Measurements from ENCODE around the gene MEN1. TPM values are rescaled to one million over a fixed set of nuclear protein-coding genes. Genes with fewer than 3 reads are reported as not detected.

Gene MEN1
- total and polyA plus RNA-seq, 2 of the 13 experiments (the other 11 are each of a cell fraction or from before 2014, with no cell fraction given), result 20.5 to 27.3 TPM

DNA sequence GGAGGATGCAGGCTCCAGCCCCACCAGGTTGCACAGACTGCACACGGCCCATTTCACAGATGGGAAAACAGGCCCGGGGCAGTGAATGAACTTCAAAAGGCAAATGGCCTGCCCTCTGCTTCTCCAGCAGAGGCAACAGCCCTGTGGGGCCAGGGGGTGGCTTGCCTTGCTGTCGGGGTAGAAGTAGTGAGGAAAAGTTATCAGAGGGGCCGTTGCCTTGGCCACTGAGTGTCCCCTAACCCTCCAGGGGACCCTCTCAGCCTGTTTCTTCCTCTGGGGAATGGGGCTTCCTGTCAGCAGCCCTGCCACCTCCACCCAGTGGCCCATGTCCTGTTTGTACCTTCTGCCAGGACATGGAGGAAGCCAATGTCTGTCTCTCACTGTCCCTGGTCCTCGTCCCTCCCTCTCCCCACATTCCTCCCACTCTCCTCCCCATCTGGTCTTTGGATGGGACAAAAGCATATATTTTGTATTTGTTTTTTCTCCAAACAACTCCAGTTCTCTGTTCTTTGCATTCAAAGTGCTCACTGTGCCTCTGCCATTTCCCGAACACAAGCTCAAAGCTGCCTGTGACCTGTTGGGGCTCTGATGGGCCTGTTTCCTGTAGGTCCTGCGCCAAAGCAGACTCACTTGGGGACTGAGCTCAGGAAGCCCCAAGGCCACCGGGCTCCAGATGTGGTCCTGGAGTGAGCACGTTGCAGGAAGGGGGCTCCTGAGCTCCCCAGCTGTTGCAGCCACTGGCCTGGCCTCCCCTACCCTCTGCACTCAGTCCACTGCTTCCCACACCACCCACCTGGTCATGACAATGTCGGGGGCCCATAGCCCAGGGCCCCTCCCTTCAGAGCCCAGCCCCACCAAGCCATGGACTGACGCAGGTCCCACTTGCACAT lies 16.8 kb downstream of the MEN1 start:
- intact Hi-C loops (cut with micrococcal nuclease; ENCODE audit: unreplicated experiment), result no loop called here
- CTCF ChIA-PET (ENCODE audit: low intra/inter-chr PET ratio, low total read pairs), result no interaction called here
- 79% methylated on average over 10 of the region's 11 CpGs for WGBS (ENCODE audit: low lambda C conversion rate)
- no peak overlapping the region for H3K27ac ChIP-seq (ENCODE audit: extremely low read length, insufficient read depth, low read length)
- TF ChIP-seq, protein P1, sequence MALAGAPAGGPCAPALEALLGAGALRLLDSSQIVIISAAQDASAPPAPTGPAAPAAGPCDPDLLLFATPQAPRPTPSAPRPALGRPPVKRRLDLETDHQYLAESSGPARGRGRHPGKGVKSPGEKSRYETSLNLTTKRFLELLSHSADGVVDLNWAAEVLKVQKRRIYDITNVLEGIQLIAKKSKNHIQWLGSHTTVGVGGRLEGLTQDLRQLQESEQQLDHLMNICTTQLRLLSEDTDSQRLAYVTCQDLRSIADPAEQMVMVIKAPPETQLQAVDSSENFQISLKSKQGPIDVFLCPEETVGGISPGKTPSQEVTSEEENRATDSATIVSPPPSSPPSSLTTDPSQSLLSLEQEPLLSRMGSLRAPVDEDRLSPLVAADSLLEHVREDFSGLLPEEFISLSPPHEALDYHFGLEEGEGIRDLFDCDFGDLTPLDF (CRISPR knock-in tag; IDR thresholded peaks at IDR 0.05), result no peak
- TF ChIP-seq ATF7 (IDR thresholded peaks at IDR 0.05), result no peak
- TF ChIP-seq ATF7 (CRISPR knock-in tag; IDR thresholded peaks at IDR 0.05), result no peak
- no peak for TF ChIP-seq ZFAT (CRISPR knock-in tag; conservative IDR thresholded peaks at IDR 0.05)
- TF ChIP-seq, protein P2, sequence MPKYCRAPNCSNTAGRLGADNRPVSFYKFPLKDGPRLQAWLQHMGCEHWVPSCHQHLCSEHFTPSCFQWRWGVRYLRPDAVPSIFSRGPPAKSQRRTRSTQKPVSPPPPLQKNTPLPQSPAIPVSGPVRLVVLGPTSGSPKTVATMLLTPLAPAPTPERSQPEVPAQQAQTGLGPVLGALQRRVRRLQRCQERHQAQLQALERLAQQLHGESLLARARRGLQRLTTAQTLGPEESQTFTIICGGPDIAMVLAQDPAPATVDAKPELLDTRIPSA (CRISPR knock-in tag; IDR thresholded peaks at IDR 0.05; ENCODE audit: borderline replicate concordance), result no peak
- TF ChIP-seq ZNF460 (CRISPR knock-in tag; IDR thresholded peaks at IDR 0.05; ENCODE audit: borderline replicate concordance), result no peak
- TF ChIP-seq ZNF160 (CRISPR knock-in tag; IDR thresholded peaks at IDR 0.05), result no peak
- TF ChIP-seq ZNF33A (CRISPR knock-in tag; IDR thresholded peaks at IDR 0.05; ENCODE audit: borderline replicate concordance), result no peak
- FAIRE-seq (no peak), DNase-seq (ENCODE audit: low spot score) (no peak), ATAC-seq (no peak)
- no peaks in the 10 kb centered on the region for H3K9me3 ChIP-seq (ENCODE audit: low read length)
- H3K4me3 ChIP-seq (replicated peaks in 1 of 3; ENCODE audit: insufficient read depth in 1 of 3, low read depth in 2 of 3, low read length in 3 of 3), result no peak overlapping the region
- POLR2A ChIA-PET, result interaction anchor here (1.4 kb wide), 1 partner anchor 15 kb away, joined by 5 read pairs; the partner anchor contains the start of gene SF1
- no peaks in the 10 kb centered on the region for H4K20me1 ChIP-seq (ENCODE audit: insufficient read depth, low read length)
- H2AFZ ChIP-seq (ENCODE audit: low read length), result no peak overlapping the region
- H3K36me3 ChIP-seq (replicated peaks in 1 of 2; ENCODE audit: control insufficient read depth in 1 of 2, insufficient read depth in 2 of 2, low read length in 2 of 2), result no peaks in the 10 kb centered on the region; a peak in 1 of 5 replicates
- no peak overlapping the region for H3K9ac ChIP-seq (ENCODE audit: insufficient read depth, low read depth, low read length)
- peaks cover 17% of the 10 kb centered on the region for H3K4me1 ChIP-seq (ENCODE audit: insufficient read depth, low read length)
- H3K79me2 ChIP-seq (ENCODE audit: insufficient read depth, low read length), result no peaks in the 10 kb centered on the region
- in situ Hi-C loops (cut with HindIII; ENCODE audit: extremely low pct_ligation_motif_present, low pct_unique_long_range_greater_than_20kb), result no loop called here
- no peaks in the 10 kb centered on the region for H3K27me3 ChIP-seq (ENCODE audit: control insufficient read depth in 1 of 2, insufficient read depth in 2 of 2, low read length in 2 of 2)
- H3K4me2 ChIP-seq (ENCODE audit: low read depth, low read length), result no peak overlapping the region
- BruUV-seq (replicated peaks), result no TSS peak

Data from HepG2 (cell line).